BJ (cell line): ENCODE measurements around the gene RNF4. TPM values are rescaled to one million over a fixed set of nuclear protein-coding genes. Genes with fewer than 3 reads are reported as not detected.
A peak's percentile ranks its signal among the peaks of the same experiment; 100 is the strongest.
"Not testable (repeated sequence)": the region's sequence is repeated elsewhere in the genome, so short reads cannot be mapped to it uniquely, and the experiment has no call there.

Experiments
- CTCF ChIA-PET: fragments of 350-600 bp; formaldehyde crosslinking; extraction: SDS; loops from one replicate; lab custom pipeline; 2021; ENCODE audit warnings: antibody characterized with exemption, inconsistent platforms; lab: Yijun Ruan, JAX
- POLR2A ChIA-PET: fragments of 300-600 bp; sonication (Branson Sonifier 250); formaldehyde crosslinking; extraction: SDS; loops from one replicate; lab custom pipeline; 2021; ENCODE audit warnings: antibody characterized with exemption; lab: Charles Lee
- DNase-seq: peaks from one replicate; pipeline ENCODE4 v3.0.0-alpha.2; 2011; ENCODE audit warnings: low read depth
- H3K27me3 ChIP-seq: 2 replicates; pipeline ENCODE4 v1.6.0; 2011; ENCODE audit warnings: low read length; ENCODE audit not compliant: control insufficient read depth, insufficient read depth
- H3K36me3 ChIP-seq: 2 replicates; pipeline ENCODE4 v1.5.1; 2011; ENCODE audit warnings: low read length; ENCODE audit not compliant: control insufficient read depth, insufficient read depth
- H3K4me3 ChIP-seq: 2 replicates; pipeline ENCODE4 v1.5.1; 2011; ENCODE audit warnings: low read depth, mild to moderate bottlenecking, control low read depth, low read length
- polyA plus RNA-seq: library from polyadenylated mRNA; depleted of rRNA; stranded (reverse); fragments of >200 nt; gene quantifications from 2 replicates; pipeline ENCODE4 v1.2.3, GENCODE V29; 2011
- TF ChIP-seq, protein P1 (sequence below): IDR thresholded peaks from 2 replicates; pipeline ENCODE4 v1.5.1; 2011; ENCODE audit warnings: low read depth, mild to moderate bottlenecking, control low read depth, inconsistent platforms, low read length, moderate library complexity; ENCODE audit not compliant: insufficient read depth

Gene RNF4
- polyA plus RNA-seq, 1 experiment: 107 TPM

DNA sequence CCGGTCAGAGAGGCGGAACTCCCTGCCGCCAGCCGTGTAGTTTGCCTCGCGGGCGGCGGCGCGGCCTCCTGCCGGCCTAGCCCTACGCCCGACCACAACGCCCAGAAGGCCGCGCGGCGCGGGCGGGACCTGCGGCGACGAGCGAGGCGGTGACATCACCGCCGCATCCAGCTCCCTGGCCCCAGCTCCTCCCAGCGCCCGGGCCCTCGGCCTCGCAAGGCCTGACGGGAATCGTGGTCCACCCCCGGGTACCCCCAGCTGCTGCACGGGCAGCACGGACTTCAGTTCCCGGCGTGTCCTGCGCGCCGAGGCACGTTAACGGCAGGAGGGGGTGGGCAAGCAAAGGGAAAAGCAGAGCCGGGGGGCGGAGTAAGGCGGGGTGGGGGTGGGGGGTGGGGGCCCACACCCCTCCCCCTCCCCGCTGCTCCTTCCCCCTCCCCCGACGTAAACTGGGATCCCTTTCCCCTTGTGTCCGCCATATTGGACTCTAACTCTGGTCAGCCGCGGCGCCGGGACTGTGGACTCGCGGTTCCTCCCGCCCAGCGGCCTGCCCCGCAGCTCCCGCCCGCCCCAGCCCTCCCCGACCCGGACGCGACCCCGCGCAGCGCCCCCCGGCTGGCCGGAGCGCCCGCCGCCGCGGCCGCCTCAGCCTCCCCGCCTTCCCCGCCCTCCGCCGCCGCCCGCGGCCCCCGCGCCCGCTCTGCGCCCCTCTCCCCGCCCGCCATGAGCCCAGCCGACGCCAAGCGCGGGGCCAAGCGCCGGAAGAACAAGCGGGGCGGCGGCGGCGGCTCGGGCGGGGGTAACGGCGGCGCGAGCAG, 67.5 kb downstream of the RNF4 start, which contains the start of gene FAM193A:
Gene FAM193A (plus strand): TSS at position 455 of the 818 bp plus-strand sequence. CDS start 269 bp downstream, at position 724.
- no peaks in the 10 kb centered on the region for H3K36me3 ChIP-seq
- no peaks in the 10 kb centered on the region for H3K27me3 ChIP-seq
- H3K4me3 ChIP-seq: peak within 1 kb of the TSS; percentile 88
- ChIA-PET POLR2A (interaction anchor here (0.6 kb wide), 1 partner anchor 13 kb away, joined by 8 read pairs; no protein-coding TSS in a partner anchor), CTCF (interaction anchor here (0.9 kb wide), 1 partner anchor 169 kb away, joined by 4 read pairs; no protein-coding TSS in a partner anchor)
- peak; percentile 96 for DNase-seq
- TF ChIP-seq, protein P1, sequence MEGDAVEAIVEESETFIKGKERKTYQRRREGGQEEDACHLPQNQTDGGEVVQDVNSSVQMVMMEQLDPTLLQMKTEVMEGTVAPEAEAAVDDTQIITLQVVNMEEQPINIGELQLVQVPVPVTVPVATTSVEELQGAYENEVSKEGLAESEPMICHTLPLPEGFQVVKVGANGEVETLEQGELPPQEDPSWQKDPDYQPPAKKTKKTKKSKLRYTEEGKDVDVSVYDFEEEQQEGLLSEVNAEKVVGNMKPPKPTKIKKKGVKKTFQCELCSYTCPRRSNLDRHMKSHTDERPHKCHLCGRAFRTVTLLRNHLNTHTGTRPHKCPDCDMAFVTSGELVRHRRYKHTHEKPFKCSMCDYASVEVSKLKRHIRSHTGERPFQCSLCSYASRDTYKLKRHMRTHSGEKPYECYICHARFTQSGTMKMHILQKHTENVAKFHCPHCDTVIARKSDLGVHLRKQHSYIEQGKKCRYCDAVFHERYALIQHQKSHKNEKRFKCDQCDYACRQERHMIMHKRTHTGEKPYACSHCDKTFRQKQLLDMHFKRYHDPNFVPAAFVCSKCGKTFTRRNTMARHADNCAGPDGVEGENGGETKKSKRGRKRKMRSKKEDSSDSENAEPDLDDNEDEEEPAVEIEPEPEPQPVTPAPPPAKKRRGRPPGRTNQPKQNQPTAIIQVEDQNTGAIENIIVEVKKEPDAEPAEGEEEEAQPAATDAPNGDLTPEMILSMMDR: no peak

DNA sequence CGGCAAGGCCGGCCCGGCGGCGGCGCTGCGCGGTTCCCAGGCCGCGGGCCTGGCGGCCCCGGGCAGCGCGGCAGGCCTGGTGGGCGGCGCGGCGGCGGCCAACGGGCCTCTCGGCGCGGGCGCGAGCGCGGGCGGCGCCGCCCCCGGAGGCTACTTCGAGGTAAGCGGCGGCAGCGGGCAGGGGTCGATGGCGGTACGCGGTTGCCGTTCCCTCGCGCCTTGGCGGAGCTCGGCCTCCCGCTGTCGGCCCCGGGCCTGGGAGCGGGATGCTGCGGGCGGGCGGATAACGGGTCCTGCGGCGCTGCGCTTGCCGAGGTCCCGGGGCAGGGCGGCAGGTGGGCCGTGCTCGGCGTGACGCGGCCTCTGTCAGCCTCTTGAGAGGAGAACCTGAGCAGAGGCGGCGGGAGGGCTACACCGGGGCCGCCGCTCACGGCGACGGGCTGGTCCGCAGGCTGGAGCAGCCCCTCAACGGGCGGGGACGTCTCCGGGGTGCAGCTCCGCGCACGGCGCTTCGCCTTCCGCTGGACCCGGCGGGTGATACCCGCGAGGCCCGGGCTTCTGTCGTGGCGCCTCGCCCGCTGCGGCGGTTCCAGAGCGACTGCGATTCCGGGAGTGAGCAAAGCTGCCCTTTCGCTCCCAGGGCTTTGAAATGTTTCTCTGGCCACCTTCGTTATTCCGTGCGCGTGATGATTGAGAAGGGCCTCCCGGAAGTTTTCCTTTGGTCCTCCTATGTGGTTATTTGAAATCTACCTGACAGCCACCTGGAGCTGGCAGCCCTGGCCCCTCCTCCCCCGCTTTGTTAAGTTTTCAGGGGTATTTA, 68.3 kb downstream of the RNF4 start:
- Histone ChIP-seq H3K4me3 (peak overlapping the region; percentile 88), H3K36me3 (no peaks in the 10 kb centered on the region), H3K27me3 (no peaks in the 10 kb centered on the region)
- POLR2A ChIA-PET: interaction anchor here (0.6 kb wide), 1 partner anchor 12 kb away, joined by 8 read pairs; no protein-coding TSS in a partner anchor
- CTCF ChIA-PET: interaction anchor here (0.6 to 1.0 kb wide), 3 partner anchors 18 to 220 kb away, joined by 3 read pairs; no protein-coding TSS in a partner anchor
- no peak for DNase-seq
- TF ChIP-seq, protein P1: no peak

DNA sequence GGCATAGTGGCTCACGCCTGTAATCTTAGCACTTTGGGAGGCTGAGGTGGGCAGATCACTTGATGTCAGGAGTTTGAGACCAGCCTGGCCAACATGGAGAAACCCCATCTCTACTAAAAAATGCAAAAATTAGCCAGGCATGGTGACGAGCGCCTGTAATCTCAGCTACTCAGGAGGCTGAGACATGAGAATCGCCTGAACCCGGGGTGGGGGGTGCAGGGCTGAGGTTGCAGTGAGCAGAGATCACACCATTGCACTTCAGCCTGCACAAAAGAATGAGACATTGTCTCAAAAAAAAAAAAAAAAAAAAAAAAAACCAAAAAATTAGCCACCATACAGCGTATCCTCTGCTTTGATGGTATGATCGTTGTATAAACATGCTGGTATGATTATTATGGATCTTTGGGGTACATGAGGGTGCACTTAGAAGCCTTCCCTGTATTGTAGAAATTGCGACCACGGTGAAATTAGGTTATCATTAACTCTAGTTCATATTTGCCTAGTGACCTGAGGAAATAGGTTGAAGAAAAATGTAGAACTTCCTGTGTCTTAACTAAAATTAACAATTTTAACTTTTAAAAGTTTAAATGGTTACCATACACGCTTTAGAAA, 74.8 kb downstream of the RNF4 start:
- H3K36me3 ChIP-seq, CTCF ChIA-PET, H3K27me3 ChIP-seq, DNase-seq, H3K4me3 ChIP-seq: not testable (repeated sequence)
- POLR2A ChIA-PET: interaction anchor here (0.6 kb wide), 1 partner anchor 67 kb away, joined by 3 read pairs; no protein-coding TSS in a partner anchor

DNA sequence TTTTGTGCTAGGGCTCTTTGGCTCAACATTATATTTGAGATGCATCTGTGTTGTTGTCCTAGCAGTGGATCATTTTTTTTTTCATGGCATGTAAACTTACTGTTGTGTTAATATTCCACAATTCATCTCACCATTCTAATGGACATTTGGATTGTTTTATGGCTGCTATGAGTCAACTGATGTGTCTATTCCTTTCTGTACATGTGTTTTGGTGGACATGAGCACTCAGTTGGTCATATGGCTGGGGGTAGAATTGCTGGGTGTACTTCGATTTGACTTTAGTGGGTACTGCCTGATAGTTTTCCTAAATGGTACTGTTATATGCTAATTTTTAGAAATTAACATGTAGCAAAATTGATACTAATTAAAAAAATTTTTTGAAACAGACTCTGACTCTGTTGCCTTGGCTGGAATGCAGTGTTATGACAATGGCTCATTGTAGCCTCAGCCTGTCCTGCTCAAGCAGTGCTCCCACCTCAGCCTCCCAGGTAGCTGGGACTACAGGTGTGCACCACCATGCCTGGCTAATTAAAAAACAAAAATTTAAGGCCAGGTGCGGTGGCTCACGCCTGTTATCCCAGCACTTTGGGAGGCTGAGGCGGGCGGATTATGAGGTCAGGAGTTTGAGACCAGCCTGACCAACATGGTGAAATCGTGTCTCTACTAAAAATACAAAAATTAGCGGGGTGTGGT, 76.6 kb downstream of the RNF4 start:
- Histone ChIP-seq H3K27me3 (no peaks in the 10 kb centered on the region), H3K4me3 (no peak overlapping the region), H3K36me3 (no peaks in the 10 kb centered on the region)
- TF ChIP-seq, protein P1: no peak
- POLR2A ChIA-PET: no interaction called here
- CTCF ChIA-PET: no interaction called here
- no peak for DNase-seq

DNA sequence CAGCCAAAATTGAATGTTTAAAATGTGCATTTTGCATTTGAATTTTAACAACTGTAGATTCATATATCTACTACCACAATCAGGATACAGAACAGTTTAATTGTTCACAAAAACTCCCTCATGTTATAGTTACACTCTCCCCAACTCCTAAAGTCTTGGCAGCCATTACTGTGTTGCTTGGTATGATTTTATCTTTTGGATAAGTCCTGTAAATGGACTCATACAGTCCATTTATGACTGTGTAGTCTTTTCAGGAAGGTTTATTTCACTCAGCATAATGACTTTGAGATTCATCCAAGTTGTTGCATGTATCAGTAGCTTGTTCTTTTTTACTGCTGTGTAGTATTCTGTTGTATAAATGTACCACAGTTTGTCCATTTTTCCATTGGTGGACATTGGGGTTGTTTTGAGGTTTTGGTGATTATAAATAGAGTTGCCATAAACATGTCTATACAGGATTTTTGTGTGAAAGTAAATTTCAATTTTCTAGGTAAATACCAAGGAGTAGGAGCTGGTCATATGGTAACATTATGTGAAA, 77.4 kb downstream of the RNF4 start:
- CTCF ChIA-PET: no interaction called here
- TF ChIP-seq, protein P1: no peak
- POLR2A ChIA-PET: no interaction called here
- Histone ChIP-seq H3K27me3 (no peaks in the 10 kb centered on the region), H3K36me3 (no peaks in the 10 kb centered on the region), H3K4me3 (no peak overlapping the region)
- DNase-seq: no peak

DNA sequence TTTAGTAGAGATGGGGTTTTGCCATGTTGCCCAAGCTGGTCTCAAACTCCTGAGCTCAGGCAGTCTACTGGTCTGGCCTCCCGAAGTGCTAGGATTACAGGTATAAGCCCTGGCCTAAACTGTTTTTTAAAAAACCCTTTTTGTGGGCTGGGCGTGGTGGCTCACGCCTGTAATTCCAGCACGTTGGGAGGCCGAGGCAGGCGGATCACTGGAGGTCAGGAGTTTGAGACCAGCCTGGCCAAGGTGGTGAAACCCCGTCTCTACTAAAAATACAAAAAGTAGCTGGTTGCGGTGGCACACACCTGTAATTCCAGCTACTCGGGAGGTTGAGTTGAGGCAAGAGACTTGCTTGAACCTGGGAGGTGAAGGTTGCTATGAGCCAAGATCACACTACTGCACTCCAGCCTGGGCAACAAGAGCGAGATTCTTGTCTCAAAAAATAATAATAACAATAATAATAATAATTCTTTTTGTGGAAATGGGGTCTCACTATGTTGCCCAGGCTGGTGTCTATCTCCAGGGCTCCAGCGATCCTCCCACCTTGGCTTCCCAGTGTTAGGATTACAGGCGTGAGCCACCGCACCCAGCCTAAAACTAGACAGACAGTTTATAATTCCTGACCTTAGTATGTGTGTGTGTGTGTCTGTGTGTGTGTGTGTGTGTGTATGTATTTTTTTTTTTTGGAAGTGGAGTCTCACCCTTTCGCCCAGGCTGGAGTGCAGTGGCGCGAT, 78.2 kb downstream of the RNF4 start:
- CTCF ChIA-PET, H3K27me3 ChIP-seq, H3K36me3 ChIP-seq, H3K4me3 ChIP-seq, POLR2A ChIA-PET, DNase-seq: not testable (repeated sequence)
